Measurements from ENCODE around the gene CCNYL1. TPM values are rescaled to one million over a fixed set of nuclear protein-coding genes. Genes with fewer than 3 reads are reported as not detected.

The CCNYL1 gene
- total RNA-seq = 10 to 100 TPM in 2 of 7 donors, 1 to 10 TPM in 5; 5.4 to 13.0 (median 7.4) TPM
- 10 to 100 TPM in 1 of 2 donors, 1 to 10 TPM in 1; 4.3 to 13.8 TPM for polyA plus RNA-seq
- long read RNA-seq, donor 1 = 0 reads
- long read RNA-seq, donor 2, transcript CCNYL1-201 (10 exons, 3,767 nt) = major isoform, 5 of 5 reads
- long read RNA-seq, donor 2, partial matches to known transcripts = 0 of 5 reads
- long read RNA-seq, donor 2, other reads (novel, unspliced or antisense) = 0 of 5 reads
- long read RNA-seq, donor 3, partial matches to known transcripts = 2 of 25 reads
- long read RNA-seq, donor 3, other reads (novel, unspliced or antisense) = 22 of 25 reads

GRCh38 chr2:207710814-207711740 lies at the start of gene CCNYL1:
Gene CCNYL1 (plus strand): TSS chr2:207711640. CDS start chr2:207711897, 257 bp downstream.
- WGBS, 3 donors = 1 to 2% (median 1%) methylated on average over 48 to 60 of the region's 60 CpGs
- H3K27ac ChIP-seq = peak within 1 kb of the TSS in 1 of 2 donors; percentile 37
- intact Hi-C loops (cut with DNase I) = loop anchor here in 2 of 4 donors (1.0 to 10.0 kb wide), 2 partner anchors 85 to 186 kb away; partner anchors contain the start of gene CREB1 (in 1 of the 2)
- no peaks in the 10 kb centered on the region for H3K36me3 ChIP-seq
- H3K9me3 ChIP-seq = no peaks in the 10 kb centered on the region
- H3K4me3 ChIP-seq = peak within 1 kb of the TSS; percentile 97
- DNase-seq = peak; percentile 99
- TF ChIP-seq POLR2A (IDR thresholded peaks at IDR 0.05) (peak; percentile 72), EP300 (IDR thresholded peaks at IDR 0.05) (no peak)
- TF ChIP-seq, protein P1, sequence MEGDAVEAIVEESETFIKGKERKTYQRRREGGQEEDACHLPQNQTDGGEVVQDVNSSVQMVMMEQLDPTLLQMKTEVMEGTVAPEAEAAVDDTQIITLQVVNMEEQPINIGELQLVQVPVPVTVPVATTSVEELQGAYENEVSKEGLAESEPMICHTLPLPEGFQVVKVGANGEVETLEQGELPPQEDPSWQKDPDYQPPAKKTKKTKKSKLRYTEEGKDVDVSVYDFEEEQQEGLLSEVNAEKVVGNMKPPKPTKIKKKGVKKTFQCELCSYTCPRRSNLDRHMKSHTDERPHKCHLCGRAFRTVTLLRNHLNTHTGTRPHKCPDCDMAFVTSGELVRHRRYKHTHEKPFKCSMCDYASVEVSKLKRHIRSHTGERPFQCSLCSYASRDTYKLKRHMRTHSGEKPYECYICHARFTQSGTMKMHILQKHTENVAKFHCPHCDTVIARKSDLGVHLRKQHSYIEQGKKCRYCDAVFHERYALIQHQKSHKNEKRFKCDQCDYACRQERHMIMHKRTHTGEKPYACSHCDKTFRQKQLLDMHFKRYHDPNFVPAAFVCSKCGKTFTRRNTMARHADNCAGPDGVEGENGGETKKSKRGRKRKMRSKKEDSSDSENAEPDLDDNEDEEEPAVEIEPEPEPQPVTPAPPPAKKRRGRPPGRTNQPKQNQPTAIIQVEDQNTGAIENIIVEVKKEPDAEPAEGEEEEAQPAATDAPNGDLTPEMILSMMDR (IDR thresholded peaks at IDR 0.05) = peak; percentile 26 to 75 (median 66)
- peaks cover 3% of the 10 kb centered on the region for H3K4me1 ChIP-seq (ENCODE audit: insufficient read depth)
- no peaks in the 10 kb centered on the region for H3K27me3 ChIP-seq

DNA sequence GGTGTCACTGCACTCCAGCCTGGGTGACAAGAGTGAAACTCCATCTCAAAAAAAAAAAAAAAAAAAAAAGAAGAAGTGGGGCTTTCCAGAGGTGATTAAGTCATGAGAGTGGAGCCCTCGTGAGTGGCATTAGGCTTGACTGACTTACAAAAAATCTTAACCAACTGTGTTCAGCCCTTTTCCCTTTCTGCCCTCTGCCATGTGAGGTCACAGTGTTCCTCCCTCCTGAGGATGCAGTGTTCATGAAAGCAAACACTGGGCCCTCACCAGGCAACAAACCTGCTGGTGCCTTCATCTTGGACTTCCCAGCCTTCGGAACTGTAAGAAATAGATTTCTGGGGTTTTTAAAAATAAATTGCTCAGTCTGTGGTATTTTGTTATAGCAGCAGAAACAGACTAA lies 49.2 kb upstream of the CCNYL1 start:
- 87 to 94% (median 90%) methylated on average over 2 of the region's 2 CpGs for WGBS, 3 donors
- H3K27me3 ChIP-seq = no peaks in the 10 kb centered on the region
- no peaks in the 10 kb centered on the region for H3K9me3 ChIP-seq
- DNase-seq = no peak
- no peaks in the 10 kb centered on the region for H3K36me3 ChIP-seq
- H3K4me1 ChIP-seq (ENCODE audit: insufficient read depth) = no peaks in the 10 kb centered on the region
- no peak overlapping the region for H3K27ac ChIP-seq
- TF ChIP-seq POLR2A (IDR thresholded peaks at IDR 0.05) (no peak), EP300 (IDR thresholded peaks at IDR 0.05) (no peak)
- TF ChIP-seq, protein P1 (IDR thresholded peaks at IDR 0.05) = no peak
- intact Hi-C loops (cut with DNase I) = no loop called here
- H3K4me3 ChIP-seq = no peak overlapping the region

DNA sequence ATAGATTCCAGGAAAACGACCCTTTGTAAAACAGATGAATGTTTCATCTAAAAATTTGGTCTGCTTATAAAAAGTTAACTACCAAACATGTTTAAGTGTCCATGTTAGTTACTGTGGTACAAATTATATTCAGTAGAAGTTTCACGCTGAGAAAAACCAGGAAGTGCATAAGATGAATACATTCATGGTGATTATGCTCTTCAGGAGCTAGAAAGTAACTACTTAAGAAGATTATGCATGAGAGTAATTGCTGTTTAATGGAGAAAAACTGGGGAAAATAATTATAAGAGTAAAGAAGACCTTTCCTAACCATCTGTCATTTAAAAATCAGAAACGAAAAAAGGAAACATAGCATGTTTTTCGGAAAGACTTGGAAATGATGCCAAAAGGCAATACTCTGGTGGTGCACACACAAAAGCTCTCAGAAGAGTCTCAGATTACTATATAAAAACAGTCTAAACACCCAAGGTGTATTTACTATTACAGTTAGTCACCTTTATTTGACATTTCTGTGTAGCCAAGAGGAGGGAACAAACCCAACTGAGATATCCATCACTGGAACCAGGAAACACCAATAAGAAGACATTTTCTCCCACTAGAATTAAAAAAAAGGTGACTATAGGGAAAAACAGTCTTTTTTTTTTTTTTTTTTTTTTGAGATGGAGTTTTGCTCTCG lies 47.4 kb upstream of the CCNYL1 start:
- intact Hi-C loops (cut with DNase I) = no loop called here
- TF ChIP-seq POLR2A (IDR thresholded peaks at IDR 0.05) = no peak
- H3K4me1 ChIP-seq (ENCODE audit: insufficient read depth) = no peaks in the 10 kb centered on the region
- no peaks in the 10 kb centered on the region for H3K27me3 ChIP-seq
- 33 to 42% (median 34%) methylated on average over 5 of the region's 5 CpGs for WGBS, 3 donors
- no peak for DNase-seq
- no peak overlapping the region for H3K27ac ChIP-seq
- no peaks in the 10 kb centered on the region for H3K9me3 ChIP-seq
- H3K36me3 ChIP-seq = no peaks in the 10 kb centered on the region
- H3K4me3 ChIP-seq = no peak overlapping the region

DNA sequence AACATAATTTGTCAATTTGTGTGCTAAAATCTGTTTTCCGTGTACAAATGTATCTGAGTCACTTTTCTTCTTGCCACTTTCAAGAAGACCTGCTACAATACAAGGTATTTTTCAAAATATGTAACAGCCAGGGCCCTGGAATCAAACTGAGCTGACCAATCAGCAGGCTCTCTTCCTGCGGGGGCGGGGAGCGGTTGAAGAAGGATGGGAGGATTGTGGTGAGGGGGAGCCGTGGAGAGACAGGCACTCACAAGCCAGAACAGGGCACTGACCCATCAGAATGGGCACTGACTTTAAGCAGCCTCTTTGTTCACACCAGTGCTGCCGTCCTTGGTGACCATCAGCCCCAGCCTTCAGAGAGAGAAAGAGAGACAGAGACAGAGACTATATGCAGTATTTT lies 40.6 kb upstream of the CCNYL1 start:
- DNase-seq = no peak
- no peaks in the 10 kb centered on the region for H3K9me3 ChIP-seq
- intact Hi-C loops (cut with DNase I) = no loop called here
- 56 to 63% (median 57%) methylated on average over 6 of the region's 6 CpGs for WGBS, 3 donors
- TF ChIP-seq, protein P1 (IDR thresholded peaks at IDR 0.05) = no peak
- TF ChIP-seq POLR2A (IDR thresholded peaks at IDR 0.05) = no peak
- TF ChIP-seq EP300 (IDR thresholded peaks at IDR 0.05) = no peak
- no peak overlapping the region for H3K27ac ChIP-seq
- H3K4me3 ChIP-seq = no peak overlapping the region
- H3K4me1 ChIP-seq (ENCODE audit: insufficient read depth) = no peaks in the 10 kb centered on the region
- no peaks in the 10 kb centered on the region for H3K36me3 ChIP-seq
- H3K27me3 ChIP-seq = no peaks in the 10 kb centered on the region

Measured in ovary (tissue), 10 donors.